ENCODE measurements around the gene TMEM100. TPM values are rescaled to one million over a fixed set of nuclear protein-coding genes. Genes with fewer than 3 reads are reported as not detected.
A peak's percentile ranks its signal among the peaks of the same experiment; 100 is the strongest.

Gene TMEM100, protein sequence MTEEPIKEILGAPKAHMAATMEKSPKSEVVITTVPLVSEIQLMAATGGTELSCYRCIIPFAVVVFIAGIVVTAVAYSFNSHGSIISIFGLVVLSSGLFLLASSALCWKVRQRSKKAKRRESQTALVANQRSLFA
- 1.8 TPM for total RNA-seq
- polyA plus RNA-seq = 6.0 TPM
- long read RNA-seq, donor 1 = 0 reads
- long read RNA-seq, donor 2 = 0 reads
- long read RNA-seq, donor 3 = 0 reads
- long read RNA-seq, donor 4 = 0 reads
- long read RNA-seq, donor 5, partial matches to known transcripts = 0 of 1 reads
- long read RNA-seq, donor 5, other reads (novel, unspliced or antisense) = 0 of 1 reads
- long read RNA-seq, donor 6, partial matches to known transcripts = 0 of 1 reads
- long read RNA-seq, donor 6, other reads (novel, unspliced or antisense) = 0 of 1 reads
- long read RNA-seq, donor 7, partial matches to known transcripts = 0 of 1 reads
- long read RNA-seq, donor 7, other reads (novel, unspliced or antisense) = 0 of 1 reads
- long read RNA-seq, donor 8 = 0 reads
- long read RNA-seq, donor 9 = 0 reads
- long read RNA-seq, donor 10, partial matches to known transcripts = 0 of 2 reads
- long read RNA-seq, donor 10, other reads (novel, unspliced or antisense) = 0 of 2 reads

DNA sequence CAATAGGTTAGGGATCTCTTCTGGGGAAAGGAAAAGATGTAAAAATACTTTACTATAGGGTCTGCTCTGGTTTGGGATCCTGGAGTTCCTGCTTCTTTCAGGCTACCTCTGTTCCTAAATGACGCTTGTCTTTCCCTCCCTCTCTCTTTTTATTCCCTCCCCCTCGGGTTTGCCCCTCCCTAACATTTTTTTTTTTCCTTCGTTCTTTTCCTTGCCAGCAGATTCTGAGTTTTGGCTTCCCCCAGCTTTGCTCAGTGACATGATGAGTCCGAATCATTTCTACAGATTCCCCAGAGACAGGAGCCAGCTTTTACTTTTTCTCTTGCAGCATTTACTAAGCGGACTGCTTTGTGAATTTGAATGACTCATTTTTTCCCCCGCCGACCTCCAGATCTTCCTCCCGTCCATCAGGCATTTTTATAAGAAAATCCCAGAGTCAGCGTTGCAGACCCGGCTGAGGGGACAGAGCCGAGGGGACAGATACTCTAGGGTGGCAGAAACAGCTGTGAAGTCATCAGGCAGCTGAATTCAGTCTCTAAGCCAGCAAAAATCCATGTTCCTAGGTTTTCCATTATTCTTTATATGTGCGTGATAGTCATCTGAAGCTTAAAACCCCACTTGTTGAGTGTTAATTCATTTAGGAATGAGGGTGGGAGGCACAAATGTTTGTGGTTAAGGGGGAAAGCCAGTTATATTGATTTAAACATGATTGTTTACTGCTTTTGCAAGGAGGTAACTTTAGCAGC is at the start of gene TMEM100:
Gene TMEM100, minus strand, starts transcription at position 123 of the 746 bp plus-strand sequence. CDS start 1,794 bp downstream, outside the sequence.
- H3K36me3 ChIP-seq (ENCODE audit: control insufficient read depth in 2 of 2, insufficient read depth in 2 of 2, low read length in 1 of 2) = no peaks in the 10 kb centered on the region
- WGBS = 47% methylated on average over 12 of the region's 12 CpGs
- peak in 2 of 9 donors; percentile 3 to 12 for DNase-seq (ENCODE audit: low read depth in 6 of 9, low spot score in 9 of 9)

DNA sequence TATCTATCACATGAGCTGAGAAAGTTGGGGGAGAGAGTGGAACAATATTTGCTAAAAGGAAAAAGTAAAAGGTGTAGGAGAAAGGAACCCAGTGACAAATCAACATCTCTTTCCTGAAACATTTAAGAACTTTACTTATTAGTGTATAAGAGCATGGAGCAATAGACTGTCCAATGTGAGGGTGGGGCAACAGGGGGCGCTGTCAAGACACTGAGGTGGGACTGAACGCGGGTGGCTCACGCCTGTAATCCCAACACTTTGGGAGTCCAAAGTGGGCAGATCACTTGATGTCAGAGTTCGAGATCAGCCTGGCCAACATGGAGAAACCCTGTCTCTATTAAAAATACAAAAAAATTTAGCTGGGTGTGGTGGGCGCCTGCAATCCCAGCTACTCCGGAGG is 49.4 kb upstream of the TMEM100 start:
- DNase-seq (ENCODE audit: low read depth in 6 of 9, low spot score in 9 of 9) = no peak
- no peaks in the 10 kb centered on the region for H3K9me3 ChIP-seq (ENCODE audit: control insufficient read depth in 2 of 2, insufficient read depth in 1 of 2, low read length in 1 of 2)
- H3K4me3 ChIP-seq (ENCODE audit: low read length in 2 of 2) = no peak overlapping the region
- no peaks in the 10 kb centered on the region for H3K27me3 ChIP-seq (ENCODE audit: control insufficient read depth in 2 of 2, insufficient read depth in 1 of 2, low read length in 1 of 2)
- peaks cover 0 to 3% of the 10 kb centered on the region in 2 donors for H3K36me3 ChIP-seq (ENCODE audit: control insufficient read depth in 2 of 2, insufficient read depth in 2 of 2, low read length in 1 of 2)
- H3K27ac ChIP-seq (ENCODE audit: low read depth in 1 of 2, low read length in 1 of 2) = no peak overlapping the region
- WGBS = 98% methylated on average over 7 of the region's 7 CpGs
- no peaks in the 10 kb centered on the region for H3K4me1 ChIP-seq (ENCODE audit: control insufficient read depth in 2 of 2, insufficient read depth in 2 of 2, low read length in 2 of 2)

More for the DNA sequence above, at the start of gene TMEM100:
- Histone ChIP-seq H3K4me1 (ENCODE audit: control insufficient read depth in 2 of 2, insufficient read depth in 2 of 2, low read length in 2 of 2) (no peaks in the 10 kb centered on the region), H3K9me3 (ENCODE audit: control insufficient read depth in 2 of 2, insufficient read depth in 1 of 2, low read length in 1 of 2) (no peaks in the 10 kb centered on the region), H3K4me3 (ENCODE audit: low read length in 2 of 2) (no peak within 1 kb of the TSS), H3K27me3 (ENCODE audit: control insufficient read depth in 2 of 2, insufficient read depth in 1 of 2, low read length in 1 of 2) (peaks cover 4% of the 10 kb centered on the region in 2 donors), H3K27ac (ENCODE audit: low read depth in 1 of 2, low read length in 1 of 2) (peak within 1 kb of the TSS in 1 of 2 donors; percentile 67)

DNA sequence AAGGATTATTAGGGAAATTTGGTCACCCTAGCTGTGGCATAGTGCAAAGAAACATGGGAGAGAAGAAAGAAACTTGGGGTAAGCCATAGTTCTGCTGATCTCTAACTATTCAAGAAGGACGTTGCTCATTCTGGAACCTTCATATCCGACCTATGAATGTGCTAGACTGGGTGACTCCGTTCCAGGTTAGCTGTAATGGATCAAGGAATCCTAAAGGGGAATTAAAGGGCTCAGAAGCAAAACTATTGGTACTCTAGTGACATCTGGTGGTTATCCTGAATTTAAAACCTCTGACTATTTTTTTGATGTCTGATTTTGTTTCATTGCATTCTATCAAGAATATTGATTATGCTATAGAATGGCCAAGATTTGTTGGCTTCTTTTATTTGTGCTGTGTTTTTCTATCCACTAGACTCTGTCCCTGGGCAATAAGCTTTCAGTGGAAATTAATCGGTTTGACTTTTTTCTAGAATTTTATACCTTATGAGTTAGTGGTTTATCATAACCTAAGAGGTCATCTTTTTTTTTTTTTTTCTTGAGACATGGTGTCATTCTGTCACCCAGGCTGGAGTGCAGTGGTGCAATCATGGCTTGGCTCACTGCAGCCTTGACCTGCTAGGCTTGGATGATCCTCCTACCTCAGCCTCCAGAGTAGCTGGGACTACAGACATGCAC is 47.7 kb upstream of the TMEM100 start:
- WGBS = 77% methylated on average over 4 of the region's 4 CpGs
- Histone ChIP-seq H3K4me3 (ENCODE audit: low read length in 2 of 2) (no peak overlapping the region), H3K36me3 (ENCODE audit: control insufficient read depth in 2 of 2, insufficient read depth in 2 of 2, low read length in 1 of 2) (no peaks in the 10 kb centered on the region), H3K27me3 (ENCODE audit: control insufficient read depth in 2 of 2, insufficient read depth in 1 of 2, low read length in 1 of 2) (no peaks in the 10 kb centered on the region), H3K27ac (ENCODE audit: low read depth in 1 of 2, low read length in 1 of 2) (no peak overlapping the region), H3K9me3 (ENCODE audit: control insufficient read depth in 2 of 2, insufficient read depth in 1 of 2, low read length in 1 of 2) (no peaks in the 10 kb centered on the region), H3K4me1 (ENCODE audit: control insufficient read depth in 2 of 2, insufficient read depth in 2 of 2, low read length in 2 of 2) (no peaks in the 10 kb centered on the region)
- DNase-seq (ENCODE audit: low read depth in 6 of 9, low spot score in 9 of 9) = peak in 4 of 9 donors; percentile 4 to 22 (median 8)

DNA sequence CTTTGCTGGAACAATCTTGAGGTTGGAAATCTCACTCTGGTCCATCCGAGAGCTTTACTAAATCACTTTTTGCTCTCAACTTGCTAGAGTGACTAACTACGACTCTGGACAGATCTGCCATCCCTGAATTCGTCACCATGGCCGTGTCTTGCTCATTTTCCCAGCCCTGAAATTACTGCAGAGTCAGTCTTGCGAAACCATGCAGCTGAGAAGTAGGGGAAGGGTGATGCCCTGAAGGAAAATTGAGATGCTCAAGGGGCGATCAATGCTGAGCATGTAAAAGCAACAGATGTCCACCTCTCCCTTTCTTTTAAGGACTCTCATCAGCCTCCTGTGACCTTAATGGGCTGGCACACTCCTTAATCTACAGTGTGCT is 46.9 kb upstream of the TMEM100 start:
- Histone ChIP-seq H3K4me1 (ENCODE audit: control insufficient read depth in 2 of 2, insufficient read depth in 2 of 2, low read length in 2 of 2) (no peaks in the 10 kb centered on the region), H3K9me3 (ENCODE audit: control insufficient read depth in 2 of 2, insufficient read depth in 1 of 2, low read length in 1 of 2) (no peaks in the 10 kb centered on the region), H3K27me3 (ENCODE audit: control insufficient read depth in 2 of 2, insufficient read depth in 1 of 2, low read length in 1 of 2) (no peaks in the 10 kb centered on the region), H3K4me3 (ENCODE audit: low read length in 2 of 2) (no peak overlapping the region), H3K27ac (ENCODE audit: low read depth in 1 of 2, low read length in 1 of 2) (no peak overlapping the region), H3K36me3 (ENCODE audit: control insufficient read depth in 2 of 2, insufficient read depth in 2 of 2, low read length in 1 of 2) (no peaks in the 10 kb centered on the region)
- no peak for DNase-seq (ENCODE audit: low read depth in 6 of 9, low spot score in 9 of 9)
- 94% methylated on average over 6 of the region's 6 CpGs for WGBS

DNA sequence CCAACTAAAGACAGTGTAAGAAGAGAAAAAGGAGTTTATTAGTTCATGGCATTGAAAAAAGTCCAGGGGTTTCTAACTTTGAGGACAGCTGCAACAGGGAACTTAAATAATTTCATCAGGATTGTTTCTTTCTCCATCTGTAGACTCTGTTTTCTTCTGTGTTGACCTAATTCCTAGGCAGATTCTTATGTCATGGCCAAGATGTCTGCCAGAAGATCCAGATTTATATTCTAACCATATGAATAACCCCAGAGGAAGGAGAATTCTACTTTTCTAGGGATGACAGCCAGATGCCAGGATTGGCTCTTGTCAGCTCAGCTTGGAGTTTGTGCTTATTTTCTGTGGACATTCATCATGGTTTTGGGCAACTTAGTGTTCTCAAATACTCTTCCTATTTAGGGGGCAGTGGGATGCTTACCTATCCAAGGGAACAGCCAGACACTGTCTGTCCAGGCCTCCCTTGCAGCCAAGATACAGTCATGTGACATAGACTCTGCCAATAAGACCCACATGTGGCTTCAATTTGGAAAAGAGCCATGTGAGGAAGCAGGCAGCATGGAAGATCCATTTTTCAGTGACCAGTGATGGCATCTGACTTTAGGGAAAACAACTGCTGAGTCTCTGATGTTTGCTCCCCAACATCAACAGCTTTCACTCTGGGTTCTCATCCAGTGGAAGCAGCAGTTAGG is 46.4 kb upstream of the TMEM100 start:
- no peaks in the 10 kb centered on the region for H3K36me3 ChIP-seq (ENCODE audit: control insufficient read depth in 2 of 2, insufficient read depth in 2 of 2, low read length in 1 of 2)
- H3K4me1 ChIP-seq (ENCODE audit: control insufficient read depth in 2 of 2, insufficient read depth in 2 of 2, low read length in 2 of 2) = no peaks in the 10 kb centered on the region
- no peak overlapping the region for H3K27ac ChIP-seq (ENCODE audit: low read depth in 1 of 2, low read length in 1 of 2)

DNA sequence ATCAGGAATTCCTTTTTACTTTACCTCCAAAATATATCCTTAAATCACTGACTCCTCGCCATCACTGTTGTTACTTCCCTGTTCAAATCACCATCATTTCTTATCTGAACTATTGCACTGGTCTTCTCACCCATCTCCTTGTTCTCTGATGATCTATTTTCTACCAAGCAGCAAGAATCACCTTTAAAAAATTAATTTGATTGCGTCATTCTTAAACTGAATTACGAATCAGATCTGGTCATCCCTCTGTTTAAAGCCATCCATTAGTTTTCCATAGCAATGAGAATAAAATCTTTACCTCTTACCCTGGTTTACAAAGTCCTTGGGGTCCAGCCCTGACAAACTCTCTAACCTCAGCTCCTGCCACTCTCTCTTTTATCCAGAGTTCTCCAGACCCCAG is 42.8 kb upstream of the TMEM100 start:
- no peaks in the 10 kb centered on the region for H3K36me3 ChIP-seq (ENCODE audit: control insufficient read depth in 2 of 2, insufficient read depth in 2 of 2, low read length in 1 of 2)
- H3K27me3 ChIP-seq (ENCODE audit: control insufficient read depth in 2 of 2, insufficient read depth in 1 of 2, low read length in 1 of 2) = no peaks in the 10 kb centered on the region
- H3K27ac ChIP-seq (ENCODE audit: low read depth in 1 of 2, low read length in 1 of 2) = no peak overlapping the region
- H3K4me1 ChIP-seq (ENCODE audit: control insufficient read depth in 2 of 2, insufficient read depth in 2 of 2, low read length in 2 of 2) = no peaks in the 10 kb centered on the region
- no peak for DNase-seq (ENCODE audit: low read depth in 6 of 9, low spot score in 9 of 9)
- over 99% methylated on average over 3 of the region's 3 CpGs for WGBS
- no peaks in the 10 kb centered on the region for H3K9me3 ChIP-seq (ENCODE audit: control insufficient read depth in 2 of 2, insufficient read depth in 1 of 2, low read length in 1 of 2)
- no peak overlapping the region for H3K4me3 ChIP-seq (ENCODE audit: low read length in 2 of 2)

More for the DNA sequence above, 46.4 kb upstream of the TMEM100 start:
- Histone ChIP-seq H3K27me3 (ENCODE audit: control insufficient read depth in 2 of 2, insufficient read depth in 1 of 2, low read length in 1 of 2) (no peaks in the 10 kb centered on the region), H3K4me3 (ENCODE audit: low read length in 2 of 2) (no peak overlapping the region), H3K9me3 (ENCODE audit: control insufficient read depth in 2 of 2, insufficient read depth in 1 of 2, low read length in 1 of 2) (no peaks in the 10 kb centered on the region)
- no peak for DNase-seq (ENCODE audit: low read depth in 6 of 9, low spot score in 9 of 9)

DNA sequence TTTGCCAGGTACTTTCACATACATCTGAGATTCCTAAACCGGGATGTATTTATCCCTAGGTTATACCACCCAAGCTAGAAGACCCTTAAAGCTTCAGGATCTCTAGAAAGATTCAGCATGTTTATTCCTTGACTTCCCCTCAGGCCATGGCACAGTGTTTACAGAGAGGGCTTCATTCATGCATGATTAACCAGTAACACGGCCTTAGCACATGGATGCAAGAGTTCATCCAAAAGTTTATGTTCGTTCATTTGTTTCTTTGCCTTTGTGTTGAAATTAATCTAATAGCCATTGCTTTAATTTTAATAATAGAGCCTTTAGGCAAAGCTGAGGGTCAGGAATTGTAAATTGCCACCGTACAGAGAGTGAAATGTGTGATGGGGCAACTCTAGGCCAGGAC is 41.9 kb upstream of the TMEM100 start:
- no peak overlapping the region for H3K4me3 ChIP-seq (ENCODE audit: low read length in 2 of 2)
- no peaks in the 10 kb centered on the region for H3K27me3 ChIP-seq (ENCODE audit: control insufficient read depth in 2 of 2, insufficient read depth in 1 of 2, low read length in 1 of 2)
- no peaks in the 10 kb centered on the region for H3K4me1 ChIP-seq (ENCODE audit: control insufficient read depth in 2 of 2, insufficient read depth in 2 of 2, low read length in 2 of 2)
- H3K36me3 ChIP-seq (ENCODE audit: control insufficient read depth in 2 of 2, insufficient read depth in 2 of 2, low read length in 1 of 2) = no peaks in the 10 kb centered on the region
- no peaks in the 10 kb centered on the region for H3K9me3 ChIP-seq (ENCODE audit: control insufficient read depth in 2 of 2, insufficient read depth in 1 of 2, low read length in 1 of 2)
- no peak overlapping the region for H3K27ac ChIP-seq (ENCODE audit: low read depth in 1 of 2, low read length in 1 of 2)
- DNase-seq (ENCODE audit: low read depth in 6 of 9, low spot score in 9 of 9) = no peak
- 94% methylated on average over 4 of the region's 4 CpGs for WGBS

DNA sequence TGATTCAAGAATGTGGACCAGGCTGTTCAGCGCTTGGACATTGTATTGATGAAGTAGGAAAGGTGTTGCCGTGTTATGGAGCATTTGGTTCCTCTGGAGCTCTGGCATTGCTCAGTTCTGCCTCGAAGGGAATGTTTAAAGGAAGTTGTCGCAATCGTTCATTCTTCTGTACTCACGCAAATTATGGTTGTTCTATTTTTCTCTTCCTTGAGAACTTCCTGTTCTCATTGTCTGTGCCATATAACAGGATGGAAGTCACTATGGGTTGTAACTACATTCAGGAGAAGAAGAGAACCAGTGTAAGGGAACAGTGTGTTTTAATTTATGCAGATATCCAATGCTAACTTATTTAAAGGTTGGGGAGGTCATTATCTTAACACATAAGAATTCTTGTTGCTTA is 41.2 kb upstream of the TMEM100 start:
- no peaks in the 10 kb centered on the region for H3K27me3 ChIP-seq (ENCODE audit: control insufficient read depth in 2 of 2, insufficient read depth in 1 of 2, low read length in 1 of 2)
- no peak for DNase-seq (ENCODE audit: low read depth in 6 of 9, low spot score in 9 of 9)
- H3K4me3 ChIP-seq (ENCODE audit: low read length in 2 of 2) = no peak overlapping the region
- H3K9me3 ChIP-seq (ENCODE audit: control insufficient read depth in 2 of 2, insufficient read depth in 1 of 2, low read length in 1 of 2) = no peaks in the 10 kb centered on the region
- H3K36me3 ChIP-seq (ENCODE audit: control insufficient read depth in 2 of 2, insufficient read depth in 2 of 2, low read length in 1 of 2) = no peaks in the 10 kb centered on the region
- WGBS = 66% methylated on average over 6 of the region's 6 CpGs
- no peak overlapping the region for H3K27ac ChIP-seq (ENCODE audit: low read depth in 1 of 2, low read length in 1 of 2)
- H3K4me1 ChIP-seq (ENCODE audit: control insufficient read depth in 2 of 2, insufficient read depth in 2 of 2, low read length in 2 of 2) = no peaks in the 10 kb centered on the region
